GM18511 (cell line): ENCODE measurements around the gene RPP25L.

ENCODE experiments used
- ATAC-seq: cut with Tn5 transposase; IDR thresholded peaks from one replicate; pipeline ENCODE4 v1.9.1; 2021; ENCODE audit warnings: mild to moderate bottlenecking, moderate library complexity; ENCODE audit not compliant: unreplicated experiment

RPP25L gene

GRCh38 chr9:34571481-34571810 lies 40.5 kb downstream of the RPP25L start:
- no peak for ATAC-seq

GRCh38 chr9:34570809-34571480 lies 41.0 kb downstream of the RPP25L start:
- no peak for ATAC-seq

- ATAC-seq, result no peak
These were observed 41.5 kb downstream of the RPP25L start for GRCh38 chr9:34570376-34570775.

- ATAC-seq, result no peak
These were observed 43.1 kb downstream of the RPP25L start for GRCh38 chr9:34568774-34569173.

- no peak for ATAC-seq
These were observed 43.8 kb downstream of the RPP25L start for GRCh38 chr9:34568133-34568532.

- no peak for ATAC-seq
These were observed 44.9 kb downstream of the RPP25L start for GRCh38 chr9:34566972-34567371.

- no peak for ATAC-seq
These were observed 45.6 kb downstream of the RPP25L start for GRCh38 chr9:34566322-34566721.

GRCh38 chr9:34565856-34566255 lies 46.0 kb downstream of the RPP25L start:
- ATAC-seq, result no peak

- no peak for ATAC-seq
These were observed 47.3 kb downstream of the RPP25L start for GRCh38 chr9:34564617-34565016.

GRCh38 chr9:34563262-34563661 lies 48.6 kb downstream of the RPP25L start:
- no peak for ATAC-seq

GRCh38 chr9:34562135-34562745 lies 49.7 kb downstream of the RPP25L start:
- ATAC-seq, result no peak

- no peak for ATAC-seq
These were observed 51.2 kb downstream of the RPP25L start for GRCh38 chr9:34560599-34561214.
